Measurements from ENCODE around the gene CLEC2A.

GRCh38 chr12:9883175-9883574 lies 49.0 kb downstream of the CLEC2A start:
- TF ChIP-seq CTCF (IDR thresholded peaks at IDR 0.05), result no peak
- no peak for TF ChIP-seq POLR2A (IDR thresholded peaks at IDR 0.05)

All from heart left ventricle (tissue), 13 donors.